Keratinocyte (primary cell): ENCODE data around the gene PIP4K2C. TPM values are rescaled to one million over a fixed set of nuclear protein-coding genes. Genes with fewer than 3 reads are reported as not detected.

ENCODE experiments used
- DNase-seq: peaks from one replicate; pipeline ENCODE4 v3.0.0-alpha.2; 2011; ENCODE audit warnings: low read depth, missing footprints, low spot score
- FAIRE-seq: peaks from 2 replicates; lab custom pipeline; 2011; peaks lifted over from hg19 to GRCh38; lab: Jason Lieb, UNC
- H2AFZ ChIP-seq: 2 replicates; pipeline ENCODE4 v1.6.0; 2012; ENCODE audit warnings: low read length, control low read depth, inconsistent platforms; ENCODE audit not compliant: control insufficient read depth
- H3K27ac ChIP-seq: 2 replicates; pipeline ENCODE4 v1.5.1; 2011; ENCODE audit warnings: low read length; ENCODE audit not compliant: control insufficient read depth, insufficient read depth
- H3K27me3 ChIP-seq: 3 replicates; pipeline ENCODE4 v1.6.0; 2011; ENCODE audit warnings: low read length; ENCODE audit not compliant: control insufficient read depth, insufficient read depth; ENCODE audit errors: extremely low read depth
- H3K36me3 ChIP-seq, 2 experiments: 2 replicates in 1 of 2; 3 replicates in 1 of 2; pipeline ENCODE4 v1.5.1; 2011; ENCODE audit warnings: low read length in 2 of 2, mild to moderate bottlenecking in 1 of 2; ENCODE audit not compliant: control insufficient read depth in 2 of 2, insufficient read depth in 2 of 2; ENCODE audit errors: extremely low read depth in 1 of 2
- H3K4me1 ChIP-seq: 3 replicates; pipeline ENCODE4 v1.5.1; 2011; ENCODE audit warnings: low read length; ENCODE audit not compliant: control insufficient read depth, insufficient read depth; ENCODE audit errors: extremely low read depth
- H3K4me2 ChIP-seq: 3 replicates; pipeline ENCODE4 v1.6.0; 2011; ENCODE audit warnings: low read depth, low read length; ENCODE audit not compliant: control insufficient read depth, insufficient read depth; ENCODE audit errors: extremely low read depth
- H3K4me3 ChIP-seq, 3 experiments: fragments of 200-600 bp in 1 of 3; sonication (generic) in 1 of 3; 2 replicates in 2 of 3; 3 replicates in 1 of 3; pipeline ENCODE4 v1.5.1; 2011 to 2016; ENCODE audit warnings: low read length in 3 of 3, mild to moderate bottlenecking in 3 of 3, control low read depth in 2 of 3, inconsistent platforms in 1 of 3, low read depth in 1 of 3, mixed read lengths in 1 of 3, mixed run types in 1 of 3, moderate library complexity in 1 of 3; ENCODE audit not compliant: control insufficient read depth in 2 of 3, insufficient read depth in 2 of 3; ENCODE audit errors: extremely low read depth in 1 of 3
- H3K79me2 ChIP-seq: 2 replicates; pipeline ENCODE4 v1.6.0; 2012; ENCODE audit warnings: low read length; ENCODE audit not compliant: control insufficient read depth, insufficient read depth
- H3K9ac ChIP-seq: 3 replicates; pipeline ENCODE4 v1.6.0; 2011; ENCODE audit warnings: low read length; ENCODE audit not compliant: control insufficient read depth, insufficient read depth; ENCODE audit errors: extremely low read depth
- H3K9me1 ChIP-seq: 3 replicates; pipeline ENCODE4 v1.6.0; 2011; ENCODE audit warnings: low read length; ENCODE audit not compliant: control insufficient read depth, insufficient read depth; ENCODE audit errors: extremely low read depth
- H3K9me3 ChIP-seq: 2 replicates; pipeline ENCODE4 v1.5.1; 2012; ENCODE audit warnings: low read depth, low read length; ENCODE audit not compliant: control insufficient read depth
- H4K20me1 ChIP-seq: 3 replicates; pipeline ENCODE4 v1.6.0; 2011; ENCODE audit warnings: low read length; ENCODE audit not compliant: control insufficient read depth, insufficient read depth; ENCODE audit errors: extremely low read depth
- EZH2 ChIP-seq: IDR thresholded peaks from one replicate; pipeline ENCODE4 v1.6.1; 2012; ENCODE audit warnings: inconsistent platforms, mild to moderate bottlenecking, low read length, moderate library complexity
- dilution Hi-C: fragments of 300-500 bp; cut with MboI; formaldehyde crosslinking; loops from one replicate; pipeline ENCODE4 v1.7.0; 2020; ENCODE audit warnings: low sequenced_read_pairs; ENCODE audit not compliant: extremely low pct_ligation_motif_present
- polyA plus RNA-seq, 5 experiments: library from polyadenylated mRNA; depleted of rRNA in 3 of 5; stranded (reverse) in 3 of 5; stranded (forward) in 1 of 5; unstranded in 1 of 5; fragments of >200 nt; gene quantifications; 1 replicate in 1 of 5; 2 replicates in 3 of 5; 3 replicates in 1 of 5; pipeline versions ENCODE4 v1.2.1 to v1.2.3, GENCODE V29; 2011 to 2012; ENCODE audit warnings: missing spikeins in 2 of 5, low read depth in 1 of 5, low replicate concordance in 1 of 5
- TF ChIP-seq, protein P1 (sequence below), 3 experiments: IDR thresholded peaks in 1 of 3; conservative IDR thresholded peaks in 1 of 3; optimal IDR thresholded peaks in 1 of 3; 2 replicates in 2 of 3; 3 replicates in 1 of 3; pipeline versions ENCODE3 to v1.5.1; 2011; ENCODE audit warnings: low read length in 3 of 3, mild to moderate bottlenecking in 3 of 3, moderate library complexity in 2 of 3, control low read depth in 1 of 3, inconsistent platforms in 1 of 3; ENCODE audit not compliant: insufficient read depth in 2 of 3; ENCODE audit errors: extremely low read depth in 1 of 3

Gene PIP4K2C
- polyA plus RNA-seq, 1 donor (not counting 4 experiments of a cell fraction or from before 2014, with no cell fraction given), result 93.6 TPM

DNA sequence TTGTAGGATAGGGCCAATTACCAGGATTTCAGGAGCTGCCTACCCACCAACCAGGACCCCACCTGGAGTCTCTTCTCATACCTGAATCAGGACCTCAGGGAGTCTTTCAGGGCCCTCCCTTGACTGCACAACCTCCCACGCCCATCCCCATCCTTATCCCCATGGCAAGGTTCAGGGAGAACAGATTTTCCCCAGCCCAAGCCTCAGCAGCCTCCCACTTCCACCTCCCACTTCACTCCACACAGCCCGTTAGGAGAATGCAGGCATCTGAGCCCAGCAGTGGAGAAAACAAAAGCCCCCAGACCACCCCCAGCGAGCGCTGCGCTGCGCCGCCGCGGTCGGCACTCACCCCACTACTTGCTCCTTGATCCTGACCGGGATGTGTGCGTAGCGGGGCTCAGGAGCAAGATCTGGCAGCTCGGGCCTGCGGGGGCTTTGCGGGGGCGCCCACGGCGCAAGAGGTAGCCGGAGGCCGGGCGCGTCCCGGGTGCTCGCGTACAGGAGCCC lies 40.6 kb downstream of the PIP4K2C start:
- FAIRE-seq (no peak), DNase-seq (no peak)
- TF ChIP-seq EZH2, result no peak
- TF ChIP-seq, protein P1, sequence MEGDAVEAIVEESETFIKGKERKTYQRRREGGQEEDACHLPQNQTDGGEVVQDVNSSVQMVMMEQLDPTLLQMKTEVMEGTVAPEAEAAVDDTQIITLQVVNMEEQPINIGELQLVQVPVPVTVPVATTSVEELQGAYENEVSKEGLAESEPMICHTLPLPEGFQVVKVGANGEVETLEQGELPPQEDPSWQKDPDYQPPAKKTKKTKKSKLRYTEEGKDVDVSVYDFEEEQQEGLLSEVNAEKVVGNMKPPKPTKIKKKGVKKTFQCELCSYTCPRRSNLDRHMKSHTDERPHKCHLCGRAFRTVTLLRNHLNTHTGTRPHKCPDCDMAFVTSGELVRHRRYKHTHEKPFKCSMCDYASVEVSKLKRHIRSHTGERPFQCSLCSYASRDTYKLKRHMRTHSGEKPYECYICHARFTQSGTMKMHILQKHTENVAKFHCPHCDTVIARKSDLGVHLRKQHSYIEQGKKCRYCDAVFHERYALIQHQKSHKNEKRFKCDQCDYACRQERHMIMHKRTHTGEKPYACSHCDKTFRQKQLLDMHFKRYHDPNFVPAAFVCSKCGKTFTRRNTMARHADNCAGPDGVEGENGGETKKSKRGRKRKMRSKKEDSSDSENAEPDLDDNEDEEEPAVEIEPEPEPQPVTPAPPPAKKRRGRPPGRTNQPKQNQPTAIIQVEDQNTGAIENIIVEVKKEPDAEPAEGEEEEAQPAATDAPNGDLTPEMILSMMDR (optimal IDR thresholded peaks at IDR 0.05 in 1 of 3, IDR thresholded peaks at IDR 0.05 in 1 of 3, conservative IDR thresholded peaks at IDR 0.05 in 1 of 3; ENCODE audit: extremely low read depth in 1 of 3, insufficient read depth in 2 of 3, low read length in 3 of 3), result no peak
- Histone ChIP-seq H3K9ac (no peak overlapping the region), H3K4me3 (no peak overlapping the region), H3K27ac (no peak overlapping the region), H3K9me3 (no peaks in the 10 kb centered on the region), H2AFZ (no peak overlapping the region), H3K9me1 (no peaks in the 10 kb centered on the region), H3K4me2 (no peak overlapping the region), H4K20me1 (no peaks in the 10 kb centered on the region), H3K79me2 (no peaks in the 10 kb centered on the region), H3K27me3 (peaks cover 70% of the 10 kb centered on the region), H3K4me1 (peaks cover 2% of the 10 kb centered on the region), H3K36me3 (no peaks in the 10 kb centered on the region)
- dilution Hi-C loops, result loop anchor here (10.0 kb wide), 1 partner anchor 57 kb away; no protein-coding TSS in a partner anchor

DNA sequence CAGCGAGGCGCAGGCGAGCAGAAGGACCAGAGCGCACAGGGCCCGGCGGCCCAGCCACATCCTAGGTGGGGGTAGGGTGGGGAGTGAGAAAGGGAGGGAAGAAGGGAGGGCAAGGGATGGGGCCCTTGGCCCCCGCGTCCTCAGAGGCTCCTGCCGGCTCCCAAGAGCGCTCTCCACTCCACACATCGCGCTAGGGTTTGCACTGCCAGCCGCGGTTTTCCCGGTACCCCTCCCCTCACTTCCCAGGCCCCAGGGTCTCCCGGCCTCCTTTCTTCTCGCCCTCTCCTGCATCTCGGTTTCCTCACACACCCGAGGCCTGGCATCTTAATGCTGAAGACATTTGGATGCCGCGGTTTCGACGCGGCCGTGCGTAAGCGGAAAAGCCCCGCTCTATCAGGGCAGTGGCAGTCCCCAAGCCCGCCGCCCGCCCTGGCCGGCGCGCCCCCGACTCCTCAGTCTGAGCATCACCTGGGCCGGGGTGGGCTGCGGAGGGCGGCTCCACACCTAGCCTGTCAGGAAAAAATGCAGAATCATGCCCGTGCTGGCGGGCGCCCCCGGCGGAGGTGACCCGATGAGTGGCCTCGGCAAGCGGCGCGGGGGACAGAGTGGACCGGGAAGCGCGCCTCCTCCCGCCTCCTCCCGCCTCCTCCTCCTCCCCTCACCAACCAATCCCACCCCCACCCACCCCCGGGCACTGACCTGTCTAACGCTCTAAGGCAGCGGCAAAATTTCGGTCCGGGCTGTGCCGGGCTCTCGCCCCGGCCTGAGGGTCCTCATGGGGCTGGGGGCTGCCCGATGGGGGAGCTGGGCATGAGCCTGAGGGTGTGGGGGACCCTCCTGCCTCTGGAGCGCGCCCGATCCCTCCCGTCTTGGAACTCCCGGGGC lies 41.3 kb downstream of the PIP4K2C start:
- Histone ChIP-seq H3K27ac (no peak overlapping the region), H3K9me1 (no peaks in the 10 kb centered on the region), H3K27me3 (peaks cover 63% of the 10 kb centered on the region), H3K4me1 (peaks cover 2% of the 10 kb centered on the region), H3K4me2 (peak overlapping the region; percentile 77), H3K9me3 (no peaks in the 10 kb centered on the region), H4K20me1 (no peaks in the 10 kb centered on the region), H3K36me3 (no peaks in the 10 kb centered on the region), H3K4me3 (peak overlapping the region; percentile 43 to 69 (median 60)), H3K79me2 (no peaks in the 10 kb centered on the region), H2AFZ (no peak overlapping the region), H3K9ac (peak overlapping the region; percentile 37)
- DNase-seq (no peak), FAIRE-seq (no peak)
- dilution Hi-C loops, result loop anchor here (10.0 kb wide), 1 partner anchor 58 kb away; no protein-coding TSS in a partner anchor
- TF ChIP-seq EZH2, result peak; percentile 75
- TF ChIP-seq, protein P1 (optimal IDR thresholded peaks at IDR 0.05 in 1 of 3, IDR thresholded peaks at IDR 0.05 in 1 of 3, conservative IDR thresholded peaks at IDR 0.05 in 1 of 3; ENCODE audit: extremely low read depth in 1 of 3, insufficient read depth in 2 of 3, low read length in 3 of 3), result no peak
